Stimulated activated CD4-positive, alpha-beta T cell treated with anti-CD3 and anti-CD28 coated beads, Interleukin-1b, Interleukin-23, amount 100 ng/mL, for 24 hours (primary cell): ENCODE measurements around the gene TCERG1L.
"Not testable (repeated sequence)": the region's sequence is repeated elsewhere in the genome, so short reads cannot be mapped to it uniquely, and the experiment has no call there.

Experiments used
- DNase-seq, 4 experiments: peaks; one replicate each; pipeline ENCODE4 v3.0.0-alpha.2; 2020; ENCODE audit warnings: low read depth in 4 of 4, low spot score in 1 of 4

TCERG1L gene

DNA sequence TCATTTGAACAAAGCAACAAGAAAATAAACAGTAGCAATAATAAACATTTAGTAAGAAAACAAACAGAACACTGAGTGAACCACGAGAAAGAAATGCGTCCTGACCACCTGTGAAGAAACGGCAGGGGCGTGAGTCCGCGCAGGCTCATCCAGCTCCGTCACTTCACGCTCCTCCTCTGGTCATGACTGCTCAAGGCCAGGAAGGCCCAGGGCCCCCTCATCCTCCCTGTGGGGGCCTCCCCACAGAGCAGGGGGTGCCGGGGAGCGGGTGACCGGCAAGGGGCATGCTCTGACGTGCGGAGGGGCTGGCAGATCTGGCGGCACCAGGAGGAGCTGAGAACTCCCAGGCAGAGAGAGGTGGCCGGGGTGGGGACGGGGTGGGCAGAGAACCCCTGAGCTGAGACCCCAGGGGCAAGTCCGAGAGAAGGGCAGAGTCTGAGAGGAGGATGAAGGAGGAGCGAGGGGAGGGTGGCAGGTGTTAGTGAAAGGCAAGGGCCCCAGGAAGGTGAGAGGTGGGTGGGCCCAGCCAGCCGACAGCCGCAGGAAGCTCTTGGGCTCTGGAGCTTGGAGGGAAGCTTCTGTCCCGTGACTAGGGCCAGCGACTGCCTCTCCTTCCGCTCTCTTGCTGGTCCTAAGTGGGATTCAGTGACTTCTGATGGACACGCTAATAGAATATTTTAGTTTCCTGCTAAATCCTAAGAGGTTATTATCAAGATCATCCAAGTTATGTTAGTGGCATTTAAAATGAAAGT is 223.9 kb downstream of the TCERG1L start:
- DNase-seq = no peak

DNA sequence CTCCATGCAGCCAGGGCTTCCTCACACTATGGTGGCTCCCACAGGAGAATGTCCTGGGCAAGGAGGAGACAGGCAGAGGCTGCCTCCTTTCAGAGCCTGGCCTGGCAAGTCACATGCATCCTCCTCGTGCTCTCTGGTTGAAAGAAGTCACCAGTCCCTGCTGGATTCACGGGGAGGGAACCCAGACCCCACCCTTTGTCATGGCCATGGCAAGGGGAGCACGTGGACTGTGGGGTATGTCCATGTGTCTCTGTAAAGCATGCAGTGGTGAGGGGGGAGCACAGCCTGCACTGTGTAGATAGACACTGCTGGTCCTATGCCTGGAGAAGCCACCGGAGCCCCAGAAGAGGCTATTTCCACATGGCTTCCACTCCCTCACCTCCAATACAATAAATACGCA is 225.0 kb downstream of the TCERG1L start:
- DNase-seq = no peak

DNA sequence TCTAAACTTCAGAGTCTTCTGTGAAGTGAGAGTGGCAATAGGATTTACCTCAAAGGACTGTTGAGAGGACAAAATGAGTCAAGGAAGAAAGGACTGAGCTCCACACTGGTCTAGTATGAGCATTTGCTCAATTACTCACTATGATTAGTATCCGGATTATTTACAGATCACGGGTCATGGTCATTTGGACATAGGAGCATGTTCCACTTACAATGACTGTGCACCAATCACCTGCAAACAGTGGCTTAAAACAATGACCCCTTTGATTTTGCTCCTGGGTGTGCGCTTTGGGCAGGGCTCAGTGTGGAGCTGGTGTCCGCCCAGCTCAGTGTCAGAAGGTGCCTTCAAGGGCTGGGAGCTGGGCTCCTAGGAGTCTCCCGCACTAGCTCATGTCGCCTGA is 225.4 kb downstream of the TCERG1L start:
- DNase-seq = no peak

DNA sequence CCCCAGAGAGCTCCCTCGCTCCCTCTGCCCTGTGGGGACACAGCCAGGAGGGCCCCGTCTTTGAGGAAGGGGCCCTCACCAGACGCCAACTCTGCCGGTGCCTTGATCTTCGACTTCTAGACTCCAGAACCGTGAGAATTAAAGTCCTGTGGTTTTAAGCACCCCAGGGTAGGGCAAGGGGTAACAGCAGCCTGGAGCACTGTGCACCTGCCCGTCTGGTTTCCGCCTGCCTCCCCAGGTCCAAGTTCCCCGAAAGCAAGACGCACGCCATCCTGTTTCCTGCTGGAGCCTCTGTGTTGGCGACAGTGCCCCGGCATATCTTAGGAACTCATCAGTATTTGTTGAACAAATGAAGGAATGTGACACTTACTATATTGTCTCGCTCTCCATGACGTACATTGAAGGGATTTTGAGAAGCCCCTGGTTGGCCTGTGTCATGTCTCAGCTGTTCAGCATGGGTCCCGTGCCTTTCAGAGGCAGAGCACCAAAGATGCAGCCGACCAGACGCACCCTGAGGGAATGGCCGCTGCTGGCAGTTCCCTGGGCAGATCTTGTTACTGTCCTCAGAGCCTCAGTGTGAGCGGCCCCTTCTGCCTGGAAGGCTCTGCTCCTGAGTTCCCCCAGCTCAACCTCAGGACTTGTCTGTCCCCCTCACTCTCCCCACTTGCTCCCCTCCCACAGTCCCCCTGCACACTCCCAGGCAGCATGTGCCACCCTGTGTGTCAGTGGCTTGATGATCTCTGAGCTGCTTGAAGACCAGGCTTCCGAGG is 226.2 kb downstream of the TCERG1L start:
- DNase-seq = no peak

DNA sequence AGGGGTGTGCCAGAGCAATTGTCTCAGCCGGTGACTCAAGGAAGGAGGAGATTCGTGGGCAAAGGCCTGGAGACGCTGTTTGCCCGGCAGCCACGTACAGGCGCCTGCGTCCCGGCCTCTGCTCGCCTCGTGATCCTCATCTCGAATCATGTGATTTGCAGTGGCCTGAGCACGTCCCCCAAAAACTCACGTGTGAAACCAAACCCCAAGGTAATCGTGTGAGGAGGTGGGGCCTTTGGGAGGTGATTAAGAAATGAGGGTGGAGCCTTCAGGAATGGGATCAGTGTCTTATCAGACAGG is 226.8 kb downstream of the TCERG1L start:
- no peak for DNase-seq

DNA sequence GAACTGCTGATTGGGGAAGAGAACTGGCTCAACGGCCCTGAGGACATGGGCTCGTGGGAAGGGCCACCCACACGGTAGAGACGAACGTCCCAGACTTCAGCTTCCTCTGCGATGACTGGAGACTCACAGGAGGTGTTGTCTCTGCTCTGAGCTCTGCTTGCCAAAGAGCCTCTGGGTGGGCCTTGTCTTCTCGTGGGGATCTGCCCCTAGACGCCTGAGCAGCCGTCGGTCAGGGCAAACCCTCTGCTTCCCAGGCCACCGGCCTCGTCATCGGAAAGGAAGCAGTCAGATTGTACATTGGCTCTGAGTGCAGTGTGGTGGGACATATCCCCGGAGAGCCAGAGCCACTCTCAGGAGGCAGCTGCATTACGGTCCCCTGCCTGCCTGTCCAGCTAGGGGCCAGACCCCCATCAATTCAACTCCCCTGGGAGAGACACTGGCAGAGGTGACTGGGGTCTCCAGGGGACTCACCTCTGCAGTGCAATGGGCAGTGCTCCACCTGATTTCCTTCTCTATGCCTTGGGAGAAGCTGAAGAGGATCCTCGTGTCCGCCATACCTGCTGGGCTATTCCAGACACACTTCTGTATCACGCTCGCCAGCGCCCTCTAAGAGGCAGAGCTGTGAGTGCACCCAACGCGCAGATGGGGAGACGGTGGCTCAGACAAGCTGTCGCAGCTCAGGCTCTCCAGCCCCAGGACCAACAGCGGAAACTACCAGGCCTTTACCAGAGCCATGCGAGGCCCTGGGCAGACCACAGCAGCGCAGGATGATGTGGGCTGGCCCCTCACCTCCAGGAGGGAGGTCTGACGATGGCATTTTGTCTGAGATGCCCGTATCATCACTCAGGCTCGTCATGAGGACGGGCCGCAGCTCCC is 227.4 kb downstream of the TCERG1L start:
- no peak for DNase-seq

DNA sequence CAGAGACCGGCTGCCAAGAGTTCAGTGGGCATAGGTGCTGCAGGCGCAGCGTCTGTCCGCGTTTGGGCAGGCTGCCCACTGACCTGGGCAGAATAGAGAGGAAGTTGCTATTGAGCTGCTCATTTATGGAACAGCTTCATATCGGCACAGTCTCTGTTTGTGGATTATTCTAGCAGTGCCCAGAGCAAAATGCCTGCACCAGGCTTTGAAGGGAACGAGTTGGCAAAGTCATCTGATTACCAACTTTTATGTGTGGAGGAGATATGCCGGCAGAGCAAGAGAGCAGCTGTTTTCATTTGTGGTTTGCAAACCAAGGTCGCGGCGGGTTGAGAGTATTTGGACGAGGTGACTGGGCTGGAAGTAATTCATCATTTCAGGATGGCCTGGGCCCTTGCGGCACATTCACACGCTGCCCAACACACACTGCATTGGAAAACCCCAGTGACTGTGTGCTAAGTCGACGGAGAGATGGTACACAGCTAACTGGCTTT is 228.5 kb downstream of the TCERG1L start:
- no peak for DNase-seq

DNA sequence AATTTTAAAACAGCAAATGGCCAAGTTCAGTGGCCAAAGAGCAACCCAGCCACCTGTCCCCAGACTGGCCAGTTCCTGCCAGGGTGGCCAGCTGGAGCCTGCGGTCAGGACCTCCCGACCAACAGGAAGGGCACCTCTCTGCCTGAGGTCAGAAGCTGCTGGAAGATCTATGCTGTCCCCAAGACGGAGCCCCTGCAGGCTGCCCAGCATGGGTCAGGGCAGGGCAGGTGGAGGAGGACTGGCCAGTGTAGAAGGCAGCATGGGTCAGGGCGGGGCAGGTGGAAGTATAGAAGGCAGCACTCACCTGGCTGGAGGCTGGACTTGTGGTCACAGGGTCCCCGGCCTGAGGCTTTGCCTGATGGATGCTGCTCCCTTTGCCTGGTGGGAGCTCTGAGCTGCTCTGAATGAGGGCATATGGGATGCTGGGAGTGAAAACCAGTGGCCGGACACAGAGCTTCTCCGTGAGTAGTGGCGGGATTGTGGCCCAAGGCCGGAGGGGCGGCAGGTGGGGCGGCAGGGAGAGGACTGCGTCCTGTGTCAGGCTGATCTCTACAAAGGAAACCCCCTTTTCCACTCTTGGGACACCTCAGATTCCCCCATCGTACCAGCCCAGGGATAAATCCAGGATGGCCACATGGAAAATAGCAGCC is 229.2 kb downstream of the TCERG1L start:
- DNase-seq = no peak

DNA sequence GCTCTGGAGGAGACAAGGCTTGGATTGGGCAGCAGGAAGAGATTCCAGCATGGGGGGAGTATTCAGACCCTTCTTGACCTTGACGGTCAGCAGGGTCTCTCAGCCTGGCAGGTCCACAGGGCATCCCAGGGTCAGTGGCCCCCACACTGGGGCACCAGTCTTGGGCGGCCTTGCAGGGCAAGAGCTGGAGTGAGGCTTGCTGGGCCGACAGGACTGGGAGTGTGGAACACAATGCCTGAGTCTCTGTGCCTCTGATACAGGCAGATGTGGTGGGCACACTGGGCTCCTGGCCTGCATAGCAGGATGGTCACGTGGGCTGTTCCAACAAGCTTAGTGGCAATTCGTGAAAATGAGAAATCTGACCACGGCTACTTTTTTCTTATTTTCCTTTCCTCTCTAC is 229.7 kb downstream of the TCERG1L start:
- DNase-seq = no peak

DNA sequence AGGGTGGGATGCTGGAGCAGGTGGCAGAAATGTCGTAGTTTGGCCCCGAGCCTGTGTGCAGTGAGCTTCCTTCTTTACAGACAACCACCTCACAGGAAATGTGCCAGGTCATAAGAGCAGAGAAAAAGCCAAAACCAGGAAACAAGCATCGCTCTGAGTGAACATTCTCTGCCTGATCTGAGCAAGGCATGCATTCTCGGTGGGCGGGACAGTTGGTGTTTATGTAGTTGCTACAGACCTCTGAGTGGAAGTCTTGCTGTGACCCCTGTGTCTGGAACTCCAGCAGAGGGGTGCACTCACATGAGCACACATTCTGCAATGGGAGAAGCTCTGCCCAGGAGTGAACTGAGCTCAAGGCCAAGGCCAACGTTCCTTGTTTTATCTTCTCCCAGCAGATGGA is 230.1 kb downstream of the TCERG1L start:
- no peak for DNase-seq

DNA sequence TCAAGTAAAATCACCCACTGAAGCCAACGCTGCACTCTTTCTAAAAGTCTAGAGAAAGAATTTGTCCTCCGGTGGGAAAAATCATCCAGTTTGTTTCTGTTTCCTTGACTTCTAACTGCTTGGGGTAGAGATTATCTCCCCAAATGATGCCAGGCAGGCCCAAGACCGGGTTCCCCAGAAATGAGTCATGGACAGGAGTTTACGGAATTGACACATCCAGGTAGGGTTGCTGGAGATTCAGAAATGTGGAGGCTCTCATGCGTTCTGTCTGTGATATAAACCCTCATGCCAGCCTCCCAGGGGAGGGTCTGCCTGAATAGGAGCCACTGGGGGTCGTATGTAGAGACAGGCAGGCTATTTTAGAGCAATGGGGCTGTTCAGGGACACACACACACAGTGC is 230.9 kb downstream of the TCERG1L start:
- no peak for DNase-seq

DNA sequence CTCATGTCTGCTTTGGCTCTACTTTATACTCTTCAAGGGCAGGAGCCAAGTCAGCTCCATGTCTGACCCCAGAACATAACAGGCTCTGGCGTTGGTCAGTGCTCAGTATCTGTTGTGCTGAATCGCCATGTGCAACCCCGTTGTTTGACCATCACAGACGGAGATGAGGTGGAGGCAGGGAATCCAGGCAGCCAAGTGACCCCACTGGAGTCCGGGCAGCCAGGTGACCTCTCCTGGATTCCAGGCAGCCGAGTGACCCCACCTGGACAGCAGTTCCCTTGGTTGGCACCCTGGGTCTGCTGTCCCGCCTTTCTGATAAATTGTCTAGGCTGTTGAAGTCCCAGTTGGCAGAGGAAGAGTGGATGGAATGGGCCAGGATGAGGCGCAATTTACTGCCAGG is 232.2 kb downstream of the TCERG1L start:
- no peak for DNase-seq

DNA sequence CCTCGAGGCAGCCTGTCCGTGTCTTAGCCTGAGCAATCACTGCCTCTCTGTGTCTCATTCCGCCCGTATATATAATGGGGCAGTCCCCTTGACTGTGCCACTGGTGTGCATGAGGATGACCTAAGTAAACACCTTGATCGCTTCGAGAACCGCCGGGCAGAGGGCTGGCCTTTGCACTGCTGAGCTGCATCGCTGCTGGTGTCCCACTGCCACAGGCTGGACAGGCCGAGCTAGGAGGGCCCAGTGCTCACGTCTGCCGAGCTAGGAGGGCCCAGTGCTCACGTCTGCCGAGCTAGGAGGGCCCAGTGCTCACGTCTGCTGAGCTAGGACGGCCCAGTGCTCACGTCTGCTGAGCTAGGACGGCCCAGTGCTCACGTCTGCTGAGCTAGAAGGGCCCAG is 232.6 kb downstream of the TCERG1L start:
- not testable (repeated sequence) for DNase-seq

DNA sequence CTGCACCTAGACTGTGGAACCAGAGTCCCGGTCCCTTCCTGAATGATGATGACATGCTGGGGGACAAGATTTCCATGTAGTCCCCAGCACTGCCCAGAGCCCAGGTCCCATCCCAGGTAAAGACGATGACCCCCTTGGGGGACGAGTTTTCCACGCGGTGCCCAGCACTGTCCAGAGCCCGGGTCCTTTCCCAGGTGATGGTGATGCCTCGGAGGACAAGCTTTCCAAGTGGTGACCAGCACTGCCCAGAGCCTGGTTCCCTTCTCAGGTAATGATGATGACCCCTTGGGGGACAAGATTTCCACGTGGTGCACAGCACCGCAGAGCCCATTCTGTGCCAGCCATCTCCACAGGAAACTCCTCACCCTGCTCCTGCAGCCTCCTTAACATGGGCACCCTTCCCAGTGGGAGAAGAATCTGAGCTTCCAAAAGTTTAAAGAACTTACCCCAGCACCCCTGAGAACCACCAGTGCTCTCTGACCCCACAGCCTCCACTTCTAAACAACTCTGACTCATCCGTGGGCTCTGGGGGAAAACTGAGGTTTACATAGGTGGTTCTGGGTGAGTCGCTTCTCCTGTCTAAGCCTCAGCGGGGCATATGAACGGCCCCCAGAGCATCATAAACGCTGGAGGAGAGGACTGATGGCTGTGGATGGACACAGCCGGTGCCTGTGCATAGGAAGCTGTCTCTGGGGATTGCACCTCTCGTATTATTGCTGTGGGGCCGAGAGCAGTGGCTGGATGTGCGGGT is 233.2 kb downstream of the TCERG1L start:
- no peak for DNase-seq

DNA sequence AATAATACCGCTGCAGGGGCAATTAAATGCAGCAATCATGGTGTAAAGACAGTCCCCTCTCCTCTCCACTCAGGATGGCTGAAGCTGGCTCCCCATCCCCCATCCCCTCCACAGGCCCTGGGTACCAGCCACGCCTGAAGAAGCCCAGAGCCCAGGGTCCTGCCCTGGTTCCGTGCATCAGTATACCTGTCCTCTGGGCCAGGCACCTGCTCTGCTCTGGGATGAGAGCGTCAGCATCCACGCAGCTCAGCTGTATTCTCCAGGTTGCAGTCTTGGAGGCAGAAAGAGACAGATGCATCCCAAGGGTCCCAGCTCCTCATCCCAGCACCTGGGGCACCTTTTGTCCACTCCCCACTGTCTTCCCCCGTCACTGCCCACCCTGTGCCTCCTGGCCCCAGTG is 233.8 kb downstream of the TCERG1L start:
- DNase-seq = no peak

DNA sequence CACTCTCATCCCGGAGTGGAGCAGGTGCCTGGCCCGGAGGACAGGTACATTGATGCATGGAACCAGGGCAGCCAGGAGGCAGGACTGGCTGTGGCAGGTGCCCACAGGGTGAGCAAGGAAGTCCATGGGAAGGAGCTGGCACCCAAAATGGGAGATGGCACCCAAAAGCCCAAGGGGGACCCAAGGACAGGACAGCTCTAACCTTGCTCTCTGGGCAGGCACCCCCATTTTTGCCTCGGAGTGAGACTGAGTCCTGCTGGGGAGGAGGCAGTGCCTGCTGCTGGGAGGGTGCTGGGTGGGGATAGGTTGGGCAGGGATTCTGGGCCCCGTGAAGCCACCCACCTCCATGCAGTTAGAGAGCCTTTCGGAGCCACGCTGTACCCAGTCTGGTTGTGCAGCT is 234.5 kb downstream of the TCERG1L start:
- no peak for DNase-seq

DNA sequence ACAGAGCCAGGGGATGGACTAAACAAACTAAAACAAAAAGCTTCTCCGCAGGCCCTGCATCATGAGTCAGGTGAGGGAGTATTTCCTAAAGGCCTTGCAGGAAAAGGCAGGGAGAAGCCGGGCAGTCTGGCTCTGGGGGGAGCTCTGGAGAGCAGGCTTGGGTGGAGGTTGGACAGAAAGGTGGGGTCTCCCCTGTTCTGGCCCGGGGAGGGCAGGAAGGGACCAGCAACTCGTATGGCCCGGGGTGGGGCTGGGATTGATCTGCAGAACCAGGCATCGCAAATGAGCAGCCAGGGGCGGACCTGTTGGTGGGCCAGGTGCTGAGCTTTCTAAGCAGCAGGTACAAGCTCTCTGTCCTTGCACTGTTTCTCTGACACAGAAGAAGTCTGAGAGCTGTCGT is 235.2 kb downstream of the TCERG1L start:
- no peak for DNase-seq

DNA sequence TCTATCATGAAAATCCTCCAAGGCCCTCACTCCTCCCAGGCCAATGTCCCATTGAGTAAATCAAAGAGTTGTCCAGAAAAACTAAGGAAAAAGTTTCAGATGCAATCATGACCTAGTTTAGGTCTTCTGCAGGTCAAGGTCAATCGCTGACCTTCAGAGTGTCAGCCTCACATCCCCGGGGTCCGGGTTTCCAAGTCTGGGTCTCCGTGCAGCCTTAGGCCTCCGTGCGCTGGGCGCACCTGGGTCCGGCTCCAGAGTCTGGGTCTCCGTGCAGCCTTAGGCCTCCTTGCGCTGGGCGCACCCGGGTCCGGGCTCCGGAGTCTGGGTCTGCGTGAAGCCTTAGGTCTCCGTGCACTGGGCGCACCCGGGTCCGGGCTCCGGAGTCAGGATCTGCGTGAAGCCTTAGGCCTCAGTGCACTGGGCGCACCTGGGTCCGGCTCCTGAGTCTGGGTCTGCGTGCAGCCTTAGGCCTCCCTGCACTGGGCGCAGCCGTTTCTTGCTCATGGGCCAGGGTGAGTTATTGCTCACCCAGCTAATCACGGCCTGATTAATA is 236.2 kb downstream of the TCERG1L start:
- no peak for DNase-seq

DNA sequence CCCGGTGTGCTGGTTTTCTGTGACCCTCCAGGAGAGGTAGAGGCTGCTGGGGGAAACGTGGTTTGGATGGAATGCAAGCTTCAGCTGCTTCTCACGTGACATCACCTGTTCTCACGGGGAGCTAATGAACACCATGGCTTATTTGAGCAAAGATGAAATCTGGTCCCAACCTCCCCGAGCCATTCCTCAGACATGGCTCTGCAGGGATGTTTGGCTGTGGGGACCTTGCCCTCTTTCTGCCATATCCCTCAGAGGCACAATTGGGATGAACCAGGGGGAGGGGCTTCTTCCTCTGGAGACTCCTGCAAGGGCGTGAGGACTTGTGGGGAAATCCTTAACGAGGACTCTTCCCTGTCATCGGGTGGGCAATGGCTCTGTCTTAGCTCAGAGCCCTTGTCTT is 236.8 kb downstream of the TCERG1L start:
- no peak for DNase-seq

DNA sequence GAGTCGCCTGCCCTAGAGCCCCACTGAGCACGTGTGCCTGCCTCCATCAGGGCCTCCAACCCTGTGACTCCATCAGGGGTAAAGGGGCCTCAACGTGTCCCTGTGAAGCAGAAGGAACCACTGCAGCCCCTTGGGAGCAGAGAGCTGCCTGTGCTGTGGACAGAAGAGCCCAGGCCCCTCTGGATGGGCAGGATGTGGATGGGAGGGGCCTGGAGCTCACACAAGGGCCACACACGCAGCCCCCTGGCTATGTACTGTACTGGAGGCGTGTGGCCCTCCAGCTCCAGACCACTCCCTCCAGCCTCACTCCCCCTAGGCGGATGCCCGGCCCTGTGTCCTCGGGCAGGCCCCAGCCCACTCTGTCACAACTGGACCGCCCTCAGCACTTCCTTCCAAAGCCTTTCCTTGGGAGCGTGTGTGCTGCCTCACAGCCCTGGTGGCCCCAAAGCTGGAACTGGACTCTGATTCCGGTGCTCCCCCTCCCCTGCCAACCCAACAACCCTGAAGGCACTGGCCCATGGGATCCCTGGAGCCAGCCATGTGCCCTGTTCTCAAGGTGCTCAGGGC is 238.0 kb downstream of the TCERG1L start:
- no peak for DNase-seq
